Measurements from ENCODE around the gene CPNE6. TPM values are rescaled to one million over a fixed set of nuclear protein-coding genes. Genes with fewer than 3 reads are reported as not detected.
A peak's percentile ranks its signal among the peaks of the same experiment; 100 is the strongest.

CPNE6 gene
- total RNA-seq, 1 donor from 2014 or later: not detected

DNA sequence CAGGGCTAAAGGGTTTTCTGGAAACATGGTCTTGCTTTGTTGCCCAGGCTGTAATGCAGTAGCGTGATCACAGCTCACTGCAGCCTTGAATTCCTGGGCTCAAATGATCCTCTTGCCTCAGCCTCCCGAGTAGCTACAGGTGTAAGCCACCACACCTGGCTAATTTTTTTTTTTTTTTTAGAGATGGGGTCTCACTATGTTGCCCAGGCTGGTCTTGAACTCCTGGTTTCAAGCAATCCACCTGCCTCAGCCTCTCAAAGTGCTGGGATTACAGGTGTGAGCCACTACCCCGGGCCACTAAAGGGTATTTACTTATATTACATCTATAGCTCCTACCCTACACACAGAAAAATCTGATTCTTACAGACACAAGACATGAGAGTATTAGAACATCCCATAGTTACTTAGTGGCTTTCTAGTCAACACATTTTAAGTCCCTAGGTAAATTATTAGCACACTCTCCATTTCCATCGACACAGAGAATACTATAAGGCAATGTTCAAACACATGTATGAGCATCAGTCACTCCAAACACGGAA lies 37.0 kb downstream of the CPNE6 start:
- TF ChIP-seq CTCF (IDR thresholded peaks at IDR 0.05): no peak
- peak overlapping the region; percentile 42 for H3K27ac Mint-ChIP-seq (ENCODE audit: unreplicated experiment)

DNA sequence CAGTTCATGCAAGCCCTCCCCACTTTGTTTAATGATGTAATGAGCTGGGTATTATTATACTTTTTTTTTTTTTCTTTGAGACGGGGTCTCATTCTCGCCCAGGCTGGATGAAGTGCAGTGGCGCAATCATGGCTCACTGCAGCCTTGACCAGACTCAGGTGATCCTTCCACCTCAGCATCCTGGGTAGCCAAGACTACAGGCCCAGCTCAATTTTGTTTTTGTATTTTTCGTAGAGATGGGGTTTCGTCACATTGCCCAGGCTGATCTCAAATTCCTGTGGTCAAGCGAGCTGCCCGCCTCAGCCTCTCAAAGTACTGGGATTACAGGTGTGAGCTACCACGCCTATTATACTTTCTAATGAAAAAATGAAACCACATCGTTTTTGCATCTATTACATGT lies 38.7 kb downstream of the CPNE6 start:
- no peak for TF ChIP-seq CTCF (IDR thresholded peaks at IDR 0.05)
- Mint-ChIP-seq H3K4me1 (ENCODE audit: unreplicated experiment) (peaks cover 10% of the 10 kb centered on the region), H3K27ac (ENCODE audit: unreplicated experiment) (no peak overlapping the region), H3K36me3 (ENCODE audit: unreplicated experiment) (no peaks in the 10 kb centered on the region), H3K9me3 (ENCODE audit: unreplicated experiment) (no peaks in the 10 kb centered on the region), H3K4me3 (ENCODE audit: unreplicated experiment) (no peak overlapping the region), H3K27me3 (ENCODE audit: unreplicated experiment) (no peaks in the 10 kb centered on the region)
- no peak for DNase-seq (ENCODE audit: extremely low spot score, unreplicated experiment)

More for the DNA sequence above, 37.0 kb downstream of the CPNE6 start:
- Mint-ChIP-seq H3K4me3 (ENCODE audit: unreplicated experiment) (no peak overlapping the region), H3K9me3 (ENCODE audit: unreplicated experiment) (no peaks in the 10 kb centered on the region), H3K27me3 (ENCODE audit: unreplicated experiment) (no peaks in the 10 kb centered on the region), H3K4me1 (ENCODE audit: unreplicated experiment) (peaks cover 9% of the 10 kb centered on the region), H3K36me3 (ENCODE audit: unreplicated experiment) (peaks cover 11% of the 10 kb centered on the region)
- no peak for DNase-seq (ENCODE audit: extremely low spot score, unreplicated experiment)

DNA sequence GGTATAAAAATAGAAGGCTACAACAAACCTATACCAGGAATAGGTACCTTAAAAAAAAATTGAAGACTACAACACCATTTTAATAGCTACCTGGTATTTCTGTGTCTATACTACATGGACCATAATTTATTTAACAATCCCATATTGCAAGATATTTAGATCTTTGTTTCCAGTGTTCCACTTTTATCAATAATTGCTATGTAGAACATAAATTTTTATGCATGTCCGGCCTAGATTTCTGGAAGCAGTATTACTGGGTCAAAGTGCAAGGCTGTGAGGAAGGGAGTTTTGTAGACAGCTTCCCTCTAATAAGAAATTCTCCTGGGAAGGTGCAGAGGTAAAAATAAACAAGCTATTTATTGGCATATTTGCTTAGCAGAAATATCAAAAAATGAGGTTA lies 39.2 kb downstream of the CPNE6 start:
- TF ChIP-seq CTCF (IDR thresholded peaks at IDR 0.05): no peak
- Mint-ChIP-seq H3K27ac (ENCODE audit: unreplicated experiment) (no peak overlapping the region), H3K9me3 (ENCODE audit: unreplicated experiment) (no peaks in the 10 kb centered on the region), H3K36me3 (ENCODE audit: unreplicated experiment) (no peaks in the 10 kb centered on the region), H3K4me1 (ENCODE audit: unreplicated experiment) (peaks cover 14% of the 10 kb centered on the region), H3K4me3 (ENCODE audit: unreplicated experiment) (no peak overlapping the region), H3K27me3 (ENCODE audit: unreplicated experiment) (no peaks in the 10 kb centered on the region)
- no peak for DNase-seq (ENCODE audit: extremely low spot score, unreplicated experiment)

- H3K36me3 Mint-ChIP-seq (ENCODE audit: unreplicated experiment): peaks cover 3% of the 10 kb centered on the region
- H3K9me3 Mint-ChIP-seq (ENCODE audit: unreplicated experiment): no peaks in the 10 kb centered on the region
- H3K27ac Mint-ChIP-seq (ENCODE audit: unreplicated experiment): peak overlapping the region; percentile 99
- peaks cover 21% of the 10 kb centered on the region for H3K4me1 Mint-ChIP-seq (ENCODE audit: unreplicated experiment)
- no peak for DNase-seq (ENCODE audit: extremely low spot score, unreplicated experiment)
- peak overlapping the region; percentile 95 for H3K4me3 Mint-ChIP-seq (ENCODE audit: unreplicated experiment)
- TF ChIP-seq CTCF (IDR thresholded peaks at IDR 0.05): no peak
- no peaks in the 10 kb centered on the region for H3K27me3 Mint-ChIP-seq (ENCODE audit: unreplicated experiment)
These were observed 42.0 kb downstream of the CPNE6 start for GRCh38 chr14:24113379-24113800.

- DNase-seq (ENCODE audit: extremely low spot score, unreplicated experiment): peak; percentile 89
- no peak for TF ChIP-seq CTCF (IDR thresholded peaks at IDR 0.05)
- Mint-ChIP-seq H3K27me3 (ENCODE audit: unreplicated experiment) (no peaks in the 10 kb centered on the region), H3K36me3 (ENCODE audit: unreplicated experiment) (peaks cover 9% of the 10 kb centered on the region), H3K9me3 (ENCODE audit: unreplicated experiment) (no peaks in the 10 kb centered on the region), H3K4me3 (ENCODE audit: unreplicated experiment) (peak overlapping the region; percentile 95), H3K4me1 (ENCODE audit: unreplicated experiment) (peaks cover 16% of the 10 kb centered on the region), H3K27ac (ENCODE audit: unreplicated experiment) (peak overlapping the region; percentile 99)
These were observed 42.6 kb downstream of the CPNE6 start for GRCh38 chr14:24113801-24114531.

Data from osteocyte (in vitro differentiated cells).